H1 (cell line): ENCODE measurements around the gene GLP1R. TPM values are rescaled to one million over a fixed set of nuclear protein-coding genes. Genes with fewer than 3 reads are reported as not detected.

Experiments
- CTCF ChIA-PET: fragments of 300-600 bp; sonication (Branson Sonifier 250); formaldehyde crosslinking; loops from one replicate; lab custom pipeline; 2021; ENCODE audit not compliant: partially characterized antibody; lab: Charles Lee
- POLR2A ChIA-PET: fragments of 300-600 bp; sonication (Branson Sonifier 250); formaldehyde crosslinking; loops from one replicate; lab custom pipeline; 2021; ENCODE audit warnings: inconsistent platforms; ENCODE audit not compliant: partially characterized antibody; lab: Charles Lee
- DNase-seq, 2 experiments: peaks; one replicate each; pipeline versions ENCODE4 v3.0.0 to v3.0.0-alpha.2; 2010 to 2022; ENCODE audit warnings: low spot score in 2 of 2, low read depth in 1 of 2, mixed read lengths in 1 of 2
- FAIRE-seq: peaks from 2 replicates; lab custom pipeline; 2011; peaks lifted over from hg19 to GRCh38; lab: Jason Lieb, UNC
- H2AFZ ChIP-seq: 2 replicates; pipeline ENCODE4 v1.8.1; 2012; ENCODE audit warnings: low read length, inconsistent platforms
- H2AK5ac ChIP-seq: 2 replicates; pipeline ENCODE4 v1.6.1; 2013; ENCODE audit warnings: low read depth, low read length
- H2BK120ac ChIP-seq: replicated peaks from 2 replicates; pipeline ENCODE3; 2013; ENCODE audit warnings: low read depth, low read length, inconsistent platforms
- H2BK12ac ChIP-seq: 2 replicates; pipeline ENCODE4 v1.6.1; 2013; ENCODE audit warnings: low read depth, low read length
- H2BK15ac ChIP-seq: 2 replicates; pipeline ENCODE4 v1.6.1; 2013; ENCODE audit warnings: low read length
- H2BK20ac ChIP-seq: 2 replicates; pipeline ENCODE4 v1.6.1; 2013; ENCODE audit warnings: low read length
- H2BK5ac ChIP-seq: 2 replicates; pipeline ENCODE4 v1.6.1; 2013; ENCODE audit warnings: low read depth, low read length
- H3K14ac ChIP-seq: 2 replicates; pipeline ENCODE4 v1.6.1; 2013; ENCODE audit warnings: inconsistent platforms; ENCODE audit not compliant: insufficient read length
- H3K18ac ChIP-seq: 2 replicates; pipeline ENCODE4 v1.6.1; 2013; ENCODE audit warnings: low read length; ENCODE audit errors: extremely low read depth
- H3K23ac ChIP-seq: 2 replicates; pipeline ENCODE4 v1.6.1; 2013; ENCODE audit warnings: inconsistent platforms; ENCODE audit not compliant: insufficient read length
- H3K23me2 ChIP-seq: 2 replicates; pipeline ENCODE4 v1.6.1; 2013; ENCODE audit warnings: low read depth, low read length
- H3K27ac ChIP-seq: 2 replicates; pipeline ENCODE4 v1.6.1; 2011; ENCODE audit warnings: low read depth, low read length, inconsistent platforms
- H3K27me3 ChIP-seq, 4 experiments: replicated peaks in 1 of 4; 1 replicate in 1 of 4; 2 replicates in 3 of 4; pipeline versions ENCODE4 v1.6.1 to v1.8.1; 2011 to 2013; ENCODE audit warnings: low read length in 3 of 4, mild to moderate bottlenecking in 3 of 4, inconsistent platforms in 2 of 4, mixed read lengths in 2 of 4, moderate library complexity in 1 of 4; ENCODE audit not compliant: control insufficient read depth in 3 of 4, insufficient read depth in 3 of 4; ENCODE audit errors: extremely low read depth in 1 of 4
- H3K36me3 ChIP-seq, 4 experiments: 2 replicates each; pipeline versions ENCODE4 v1.6.1 to v1.8.1; 2011 to 2013; ENCODE audit warnings: mild to moderate bottlenecking in 4 of 4, low read length in 3 of 4, moderate library complexity in 2 of 4, control low read depth in 1 of 4, inconsistent platforms in 1 of 4; ENCODE audit not compliant: insufficient read depth in 4 of 4, control insufficient read depth in 2 of 4
- H3K4ac ChIP-seq: replicated peaks from 2 replicates; pipeline ENCODE3; 2013; ENCODE audit warnings: low read length, low read depth, mixed read lengths, inconsistent platforms; ENCODE audit not compliant: insufficient read length
- H3K4me1 ChIP-seq, 4 experiments: replicated peaks in 1 of 4; 1 replicate in 1 of 4; 2 replicates in 3 of 4; pipeline versions ENCODE4 v1.6.1 to v1.8.1; 2011 to 2013; ENCODE audit warnings: low read length in 3 of 4, inconsistent platforms in 2 of 4, mixed read lengths in 1 of 4; ENCODE audit not compliant: insufficient read depth in 4 of 4, control insufficient read depth in 3 of 4
- H3K4me2 ChIP-seq, 2 experiments: 2 replicates each; pipeline versions ENCODE4 v1.6.1 to v1.8.1; 2011 to 2013; ENCODE audit warnings: low read depth in 2 of 2, low read length in 2 of 2, control low read depth in 1 of 2, inconsistent platforms in 1 of 2, mild to moderate bottlenecking in 1 of 2; ENCODE audit not compliant: insufficient read depth in 1 of 2
- H3K4me3 ChIP-seq, 4 experiments: fragments of 200-600, 300-600 bp in 1 of 4; sonication (generic), shearing (Covaris generic), sonication (Bioruptor Twin) in 1 of 4; 2 replicates each; pipeline versions ENCODE4 v1.5.1 to v1.8.1; 2011 to 2016; ENCODE audit warnings: low read length in 4 of 4, low read depth in 3 of 4, control low read depth in 2 of 4, inconsistent platforms in 2 of 4, mild to moderate bottlenecking in 2 of 4, mixed read lengths in 1 of 4, moderate library complexity in 1 of 4; ENCODE audit not compliant: insufficient read depth in 2 of 4; ENCODE audit errors: extremely low read depth in 1 of 4
- H3K56ac ChIP-seq: replicated peaks from 2 replicates; pipeline ENCODE3; 2013; ENCODE audit warnings: low read depth, mild to moderate bottlenecking, mixed read lengths, low read length, inconsistent platforms; ENCODE audit not compliant: insufficient read length
- H3K79me1 ChIP-seq: 2 replicates; pipeline ENCODE4 v1.6.1; 2013; ENCODE audit warnings: low read depth, low read length, control low read depth
- H3K79me2 ChIP-seq, 2 experiments: 2 replicates each; pipeline versions ENCODE4 v1.6.1 to v1.8.1; 2012 to 2013; ENCODE audit warnings: low read length in 2 of 2, mild to moderate bottlenecking in 2 of 2, inconsistent platforms in 1 of 2; ENCODE audit not compliant: insufficient read depth in 2 of 2, control insufficient read depth in 1 of 2
- H3K9ac ChIP-seq, 4 experiments: replicated peaks in 1 of 4; 1 replicate in 1 of 4; 2 replicates in 3 of 4; pipeline versions ENCODE4 v1.6.1 to v1.8.1; 2011 to 2013; ENCODE audit warnings: low read depth in 3 of 4, low read length in 3 of 4, control low read depth in 2 of 4, mild to moderate bottlenecking in 2 of 4, moderate library complexity in 2 of 4, inconsistent platforms in 1 of 4; ENCODE audit errors: extremely low read depth in 1 of 4
- H3K9me3 ChIP-seq, 2 experiments: 2 replicates each; pipeline versions ENCODE4 v1.6.1 to v1.8.1; 2012 to 2013; ENCODE audit warnings: mild to moderate bottlenecking in 2 of 2, moderate library complexity in 2 of 2, control low read depth in 1 of 2, inconsistent platforms in 1 of 2, low read depth in 1 of 2, low read length in 1 of 2, mixed read lengths in 1 of 2; ENCODE audit not compliant: insufficient read depth in 2 of 2
- H4K20me1 ChIP-seq, 2 experiments: replicated peaks in 1 of 2; 2 replicates each; pipeline versions ENCODE3 to v1.8.1; 2011 to 2013; ENCODE audit warnings: inconsistent platforms in 2 of 2, low read length in 2 of 2, mild to moderate bottlenecking in 1 of 2; ENCODE audit not compliant: insufficient read depth in 2 of 2, control insufficient read depth in 1 of 2
- H4K5ac ChIP-seq: 2 replicates; pipeline ENCODE4 v1.6.1; 2013; ENCODE audit warnings: low read length, low read depth, mixed read lengths, inconsistent platforms; ENCODE audit not compliant: insufficient read length
- H4K8ac ChIP-seq: 2 replicates; pipeline ENCODE4 v1.8.0; 2013; ENCODE audit warnings: mild to moderate bottlenecking, moderate library complexity, low read length, inconsistent platforms; ENCODE audit not compliant: insufficient read depth; ENCODE audit errors: extremely low read depth
- H4K91ac ChIP-seq: replicated peaks from 2 replicates; pipeline ENCODE3; 2013; ENCODE audit warnings: low read length, mixed read lengths, inconsistent platforms; ENCODE audit not compliant: insufficient read length
- ATF2 ChIP-seq: IDR thresholded peaks from 2 replicates; pipeline ENCODE4 v1.6.1; 2012; ENCODE audit warnings: low read length, inconsistent platforms
- BACH1 ChIP-seq: IDR thresholded peaks from 2 replicates; pipeline ENCODE4 v1.6.1; 2012; ENCODE audit warnings: low read length, improper control_type of control experiment
- CTCF ChIP-seq, 3 experiments: IDR thresholded peaks; 1 replicate in 2 of 3; 2 replicates in 1 of 3; pipeline versions ENCODE4 v1.5.1 to v1.6.1; 2011; ENCODE audit warnings: low read length in 3 of 3, mild to moderate bottlenecking in 3 of 3, inconsistent platforms in 2 of 3, low read depth in 1 of 3, moderate library complexity in 1 of 3; ENCODE audit not compliant: insufficient read depth in 1 of 3; ENCODE audit errors: control extremely low read depth in 1 of 3
- SRF ChIP-seq: IDR thresholded peaks from 2 replicates; pipeline ENCODE4 v1.6.1; 2011; ENCODE audit warnings: mild to moderate bottlenecking, low read depth, low read length, moderate library complexity
- ZNF274 ChIP-seq: IDR thresholded peaks from 2 replicates; pipeline ENCODE4 v1.7.0; 2012; ENCODE audit warnings: low read length, borderline replicate concordance; ENCODE audit errors: extremely low read depth
- WGBS, 2 experiments: shearing (Covaris generic) in 1 of 2; methylation state at CpG; one replicate each; pipeline versions ENCODE4 v1.1.6 to v1.1.7; 2013 to 2015; ENCODE audit warnings: low lambda C conversion rate in 2 of 2, mixed read lengths in 2 of 2, inconsistent platforms in 1 of 2, low coverage in 1 of 2, missing lambda C conversion rate in 1 of 2; ENCODE audit not compliant: insufficient replicate concordance in 2 of 2, insufficient coverage in 1 of 2, insufficient read length in 1 of 2; ENCODE audit errors: extremely low coverage in 1 of 2, missing lambda C conversion rate in 1 of 2; 5-methylcytosine and 5-hydroxymethylcytosine counted together
- polyA plus RNA-seq, 7 experiments: library from polyadenylated mRNA; depleted of rRNA in 3 of 7; stranded (reverse) in 5 of 7; unstranded in 2 of 7; fragments of >200 nt in 5 of 7; fragments of 200-250 nt in 2 of 7; gene quantifications; 1 replicate in 5 of 7; 2 replicates in 1 of 7; 4 replicates in 1 of 7; pipeline versions ENCODE4 v1.2.1 to v1.2.3, GENCODE V29; 2011 to 2013; ENCODE audit warnings: missing spikeins in 2 of 7, mixed read lengths in 2 of 7
- total RNA-seq: library from RNA; stranded (reverse); fragmentation: NEBNext Ultra II Directional; extraction: Animal tissue kit (Norgen Biotek cat#: 25700); gene quantifications from 2 replicates; pipeline ENCODE4 v1.2.1, GENCODE V29; 2021
- TF ChIP-seq, protein P1 (sequence below): IDR thresholded peaks from 2 replicates; pipeline ENCODE4 v1.6.1; 2012; ENCODE audit warnings: inconsistent platforms

GLP1R gene
- total and polyA plus RNA-seq, 2 of the 8 experiments (the other 6 are each of a cell fraction or from before 2014, with no cell fraction given), result 2.6 to 2.7 TPM

DNA sequence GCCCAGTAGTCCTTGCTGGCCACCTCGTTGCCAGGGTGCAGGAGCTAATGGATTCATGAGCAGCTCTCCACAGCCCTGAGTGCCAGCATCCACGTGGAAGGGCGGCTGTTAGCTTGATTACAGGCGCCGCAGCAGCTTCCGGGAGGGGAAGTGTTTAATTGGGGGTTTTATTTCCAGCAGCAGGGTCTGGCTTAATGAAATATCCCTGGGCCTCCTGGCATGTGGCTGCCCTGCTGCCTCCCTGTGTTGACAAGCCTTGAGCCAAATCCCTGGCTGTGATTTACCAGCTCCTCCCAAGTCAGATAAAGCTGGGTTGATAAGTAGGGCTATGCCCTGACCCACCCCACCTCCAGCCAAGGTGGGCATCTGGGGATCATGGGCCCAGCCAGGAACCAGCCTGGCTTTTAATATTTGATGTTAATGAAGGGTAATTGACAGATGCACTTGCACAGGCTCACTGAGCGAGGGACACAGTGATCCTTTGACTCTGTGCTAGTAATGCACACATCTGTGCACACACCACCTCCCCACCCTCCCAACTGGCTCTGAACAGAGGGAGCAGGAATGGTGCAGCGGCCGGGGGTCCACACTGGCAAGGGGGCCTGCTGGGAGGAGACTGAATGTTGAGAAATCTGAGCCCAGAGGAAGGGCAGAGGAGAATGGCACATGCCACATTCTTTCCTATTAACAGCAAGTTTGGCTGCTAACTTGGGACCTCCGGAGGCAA, 13.6 kb downstream of the GLP1R start:
- DNase-seq (no peak), FAIRE-seq (no peak)
- no peak overlapping the region for H3K4me3 ChIP-seq
- no peak overlapping the region for H4K91ac ChIP-seq
- H3K4ac ChIP-seq, result no peak overlapping the region
- no peak overlapping the region for H2BK20ac ChIP-seq
- H3K4me1 ChIP-seq, result no peaks in the 10 kb centered on the region
- no peak overlapping the region for H4K8ac ChIP-seq
- no peak overlapping the region for H4K5ac ChIP-seq
- no peak overlapping the region for H2BK5ac ChIP-seq
- no peak overlapping the region for H2BK120ac ChIP-seq
- no peak overlapping the region for H2BK15ac ChIP-seq
- no peak overlapping the region for H2BK12ac ChIP-seq
- no peak overlapping the region for H3K14ac ChIP-seq
- H3K27me3 ChIP-seq, result 0 out of 7 replicates have a peak, but pooled peaks cover 0 to under 1% (median 0%) of the 10 kb centered on the region in 4 experiments
- no peaks in the 10 kb centered on the region; the same call in 1 of the 2 replicates for H3K23me2 ChIP-seq
- no peak overlapping the region for H2AK5ac ChIP-seq
- 93% methylated on average over 10 of the region's 10 CpGs; no CpG with 5 or more reads in 1 of the 2 experiments for WGBS, 2 experiments
- H3K18ac ChIP-seq, result no peak overlapping the region
- H3K9me3 ChIP-seq, result no peaks in the 10 kb centered on the region
- no peak overlapping the region for H3K23ac ChIP-seq
- H2AFZ ChIP-seq, result no peak overlapping the region
- no peak overlapping the region for H3K4me2 ChIP-seq
- H3K79me2 ChIP-seq, result no peaks in the 10 kb centered on the region
- ChIA-PET CTCF (interaction anchor here (0.9 to 5.1 kb wide), 14 partner anchors 11 to 248 kb away, joined by 3 to 28 read pairs (median 5); no protein-coding TSS in a partner anchor), POLR2A (interaction anchor here (1.6 kb wide), 1 partner anchor 14 kb away, joined by 5 read pairs; no protein-coding TSS in a partner anchor)
- no peak overlapping the region for H3K56ac ChIP-seq
- H4K20me1 ChIP-seq, result peaks cover 0 to 2% of the 10 kb centered on the region in 2 experiments
- no peak overlapping the region for H3K27ac ChIP-seq
- peaks cover 0 to 3% (median 2%) of the 10 kb centered on the region in 4 experiments; a peak in 2 of 8 replicates for H3K36me3 ChIP-seq
- no peaks in the 10 kb centered on the region for H3K79me1 ChIP-seq
- H3K9ac ChIP-seq, result no peak overlapping the region
- TF ChIP-seq, protein P1, sequence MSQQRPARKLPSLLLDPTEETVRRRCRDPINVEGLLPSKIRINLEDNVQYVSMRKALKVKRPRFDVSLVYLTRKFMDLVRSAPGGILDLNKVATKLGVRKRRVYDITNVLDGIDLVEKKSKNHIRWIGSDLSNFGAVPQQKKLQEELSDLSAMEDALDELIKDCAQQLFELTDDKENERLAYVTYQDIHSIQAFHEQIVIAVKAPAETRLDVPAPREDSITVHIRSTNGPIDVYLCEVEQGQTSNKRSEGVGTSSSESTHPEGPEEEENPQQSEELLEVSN, result no peak
- TF ChIP-seq CTCF (IDR thresholded peaks at IDR 0.05; ENCODE audit: control extremely low read depth in 1 of 3, insufficient read depth in 1 of 3, low read depth in 1 of 3, low read length in 3 of 3) (no peak), ATF2 (no peak), SRF (no peak), BACH1 (no peak), ZNF274 (no peak)
